SHP77 (cell line): ENCODE data around the gene SPATS2L.

ENCODE experiments used
- DNase-seq, 2 experiments: peaks; one replicate each; lab custom pipeline; 2025; lab: John Stamatoyannopoulos, UW

SPATS2L gene

DNA sequence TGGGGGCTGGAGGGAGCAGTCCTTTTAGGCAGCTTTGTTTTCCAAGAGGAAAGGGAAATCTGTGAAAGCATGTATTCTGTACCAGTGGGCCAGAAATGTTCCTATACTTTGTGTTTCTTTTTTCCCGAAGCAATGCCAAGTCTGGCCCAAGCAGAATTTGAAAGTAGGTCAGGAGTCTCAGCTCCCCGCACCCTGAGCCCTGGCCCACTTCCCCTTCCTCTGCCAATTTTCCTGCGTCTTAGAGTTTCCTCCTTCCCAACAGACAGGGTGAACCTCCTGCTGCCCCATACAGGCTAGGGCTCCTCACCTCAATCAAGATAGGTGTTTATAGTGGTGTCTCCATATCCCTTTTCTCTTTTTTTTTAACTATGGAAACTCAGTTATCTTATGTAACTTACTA lies 138.0 kb downstream of the SPATS2L start:
- DNase-seq = no peak

- no peak for DNase-seq
Observed at GRCh38 chr2:200445284-200445683, 138.8 kb downstream of the SPATS2L start.

- DNase-seq = no peak
Observed at GRCh38 chr2:200446612-200447011, 140.1 kb downstream of the SPATS2L start.

DNA sequence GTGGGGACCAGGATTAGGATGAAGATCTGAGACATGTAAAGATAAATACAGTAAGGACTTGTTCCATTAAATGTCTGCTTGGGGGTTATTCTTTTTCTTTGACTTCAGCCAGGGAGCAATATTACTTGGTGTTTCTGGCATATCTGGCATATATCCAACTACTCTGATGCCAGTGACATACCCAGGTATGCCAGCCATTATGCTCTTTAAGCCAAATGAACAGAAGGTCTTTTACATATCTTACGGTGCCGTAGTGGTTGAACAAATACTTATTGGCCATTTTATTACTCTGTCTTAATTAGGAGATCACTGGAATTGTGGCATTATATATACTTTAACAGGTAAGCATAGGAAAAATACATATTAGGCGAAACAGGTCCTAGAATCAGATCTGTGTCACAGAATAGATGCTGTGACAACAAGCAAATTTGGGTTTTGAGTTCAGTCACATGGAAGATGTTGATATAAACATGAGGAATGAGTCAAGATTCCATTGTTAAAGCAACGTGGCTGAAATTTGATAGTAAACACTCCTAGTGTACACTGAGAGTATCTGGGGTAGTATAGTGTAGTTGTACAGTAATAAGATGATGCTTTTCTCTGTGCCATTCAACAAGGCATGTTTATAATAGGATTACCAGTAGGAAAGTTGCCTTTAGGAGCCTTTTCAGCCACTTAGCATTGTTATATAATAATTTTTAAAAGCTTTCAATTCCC lies 140.8 kb downstream of the SPATS2L start:
- no peak for DNase-seq

DNA sequence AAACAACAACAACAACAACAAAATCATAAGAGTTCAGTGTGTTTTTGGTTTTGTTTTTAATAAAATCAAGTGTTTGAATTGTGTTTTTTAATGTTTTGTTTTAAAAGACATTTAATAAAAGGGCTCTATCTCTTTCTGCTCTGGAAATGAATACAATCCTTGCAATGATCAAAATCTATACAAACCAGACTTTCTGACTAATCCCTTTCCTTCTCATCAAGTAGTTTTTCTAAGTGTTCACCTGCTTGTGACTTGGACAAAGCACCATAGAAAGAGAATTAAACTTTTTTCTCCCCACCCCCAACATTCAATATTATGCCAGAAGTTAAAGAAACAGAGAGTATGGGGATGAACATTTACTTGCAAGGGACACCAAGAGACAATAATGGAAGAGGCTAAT lies 142.0 kb downstream of the SPATS2L start:
- DNase-seq = no peak

GRCh38 chr2:200449149-200449548 lies 142.7 kb downstream of the SPATS2L start:
- DNase-seq = no peak

- DNase-seq = no peak
Observed at GRCh38 chr2:200450288-200450687, 143.8 kb downstream of the SPATS2L start.

- DNase-seq = no peak
Observed at GRCh38 chr2:200451511-200451910, 145.0 kb downstream of the SPATS2L start.

- DNase-seq = no peak
Observed at GRCh38 chr2:200452377-200452776, 145.9 kb downstream of the SPATS2L start.

DNA sequence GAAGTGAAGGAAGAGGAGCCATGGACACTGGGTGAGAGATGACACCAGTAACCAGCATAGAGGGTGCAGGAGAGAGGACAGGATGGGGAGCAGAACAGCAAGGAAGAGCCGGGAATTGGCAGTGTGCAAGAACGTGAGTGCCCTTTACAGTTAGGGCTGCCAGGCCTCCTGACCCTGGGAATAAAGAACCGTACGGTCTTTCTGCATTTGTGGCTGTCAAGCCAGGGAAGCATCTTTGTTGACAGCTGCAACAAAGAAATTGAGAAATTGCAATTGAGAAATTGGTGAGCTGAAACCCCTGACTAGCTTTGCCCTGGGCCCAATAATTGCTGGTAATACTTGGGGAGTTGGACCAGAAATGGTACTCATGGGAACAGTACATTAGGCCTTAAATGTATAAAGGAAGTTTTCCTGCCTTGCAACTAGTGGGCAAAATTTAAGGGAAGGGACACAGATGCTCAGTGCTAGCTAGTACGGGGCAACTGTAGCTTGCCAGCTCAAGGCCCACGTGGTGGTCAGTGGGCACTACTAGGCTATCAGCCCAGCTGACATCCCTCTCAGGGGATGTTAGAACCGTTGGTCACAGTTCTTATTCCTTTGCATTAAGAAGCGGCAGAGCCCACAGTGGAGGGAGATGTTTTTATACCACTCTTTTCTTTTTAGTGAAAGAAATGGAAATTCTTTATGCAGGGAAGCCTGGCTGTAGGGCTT lies 146.8 kb downstream of the SPATS2L start:
- DNase-seq = no peak

GRCh38 chr2:200453853-200454534 lies 147.5 kb downstream of the SPATS2L start:
- DNase-seq = no peak

GRCh38 chr2:200454927-200455801 lies 148.7 kb downstream of the SPATS2L start:
- no peak for DNase-seq

DNA sequence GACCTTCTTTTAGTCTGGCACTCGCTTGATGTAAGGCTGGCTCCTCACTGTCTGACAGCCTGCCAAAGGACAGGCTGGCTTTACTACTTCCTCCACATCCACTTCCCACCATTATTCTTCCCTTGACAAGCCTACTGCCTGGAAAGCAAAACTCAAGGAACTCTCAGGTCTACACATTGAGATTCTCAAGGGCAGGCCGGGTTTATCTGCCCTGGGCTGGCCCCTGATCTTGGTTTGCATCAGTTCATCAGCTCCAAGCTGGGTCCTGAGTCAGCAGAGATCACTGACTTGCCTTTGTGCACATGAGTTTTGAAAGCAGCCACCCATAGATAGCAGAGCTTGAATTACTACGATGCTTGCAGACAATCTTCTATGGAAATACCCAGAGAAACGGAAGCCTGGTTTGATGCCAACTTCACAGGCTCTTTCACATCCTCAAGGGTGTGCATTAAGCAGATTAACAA lies 149.5 kb downstream of the SPATS2L start:
- DNase-seq = no peak

DNA sequence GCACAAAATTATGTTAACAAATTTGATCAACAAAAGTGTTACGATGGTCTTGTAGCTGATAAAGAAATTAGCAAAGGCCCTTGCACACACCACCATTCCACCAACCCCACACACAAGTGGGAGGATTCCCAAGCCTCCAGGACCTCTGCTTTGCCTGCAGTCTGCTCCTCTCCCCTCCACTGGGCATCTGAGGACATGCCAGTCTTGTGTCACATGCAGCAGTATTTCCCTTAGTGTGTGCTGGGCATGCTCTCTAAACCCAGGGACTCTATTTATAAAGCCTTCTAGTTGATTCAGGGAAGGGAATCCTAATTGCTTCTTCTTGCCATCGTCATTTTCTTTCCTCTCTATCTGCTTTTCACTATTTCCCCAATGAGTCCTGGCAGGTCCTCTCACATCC lies 150.1 kb downstream of the SPATS2L start:
- no peak for DNase-seq

DNA sequence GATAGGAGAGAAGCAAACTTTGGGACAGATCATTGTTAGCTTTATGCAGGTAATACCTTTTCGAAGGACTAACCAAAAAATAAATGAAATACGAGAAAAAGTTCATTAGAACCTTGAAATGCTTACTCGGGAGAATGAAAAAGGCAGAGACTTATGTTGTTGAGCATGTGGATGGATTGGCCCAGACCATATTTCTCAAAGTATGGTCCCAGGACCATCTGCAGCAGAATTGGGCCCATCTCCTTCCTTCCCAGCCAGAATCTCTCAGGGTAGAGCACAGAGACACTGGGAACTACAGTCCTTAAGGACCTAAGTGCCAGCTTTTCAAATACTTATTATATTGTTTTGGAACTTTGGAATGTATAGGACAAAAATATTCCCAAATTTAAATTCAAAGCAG lies 152.6 kb downstream of the SPATS2L start:
- DNase-seq = no peak

DNA sequence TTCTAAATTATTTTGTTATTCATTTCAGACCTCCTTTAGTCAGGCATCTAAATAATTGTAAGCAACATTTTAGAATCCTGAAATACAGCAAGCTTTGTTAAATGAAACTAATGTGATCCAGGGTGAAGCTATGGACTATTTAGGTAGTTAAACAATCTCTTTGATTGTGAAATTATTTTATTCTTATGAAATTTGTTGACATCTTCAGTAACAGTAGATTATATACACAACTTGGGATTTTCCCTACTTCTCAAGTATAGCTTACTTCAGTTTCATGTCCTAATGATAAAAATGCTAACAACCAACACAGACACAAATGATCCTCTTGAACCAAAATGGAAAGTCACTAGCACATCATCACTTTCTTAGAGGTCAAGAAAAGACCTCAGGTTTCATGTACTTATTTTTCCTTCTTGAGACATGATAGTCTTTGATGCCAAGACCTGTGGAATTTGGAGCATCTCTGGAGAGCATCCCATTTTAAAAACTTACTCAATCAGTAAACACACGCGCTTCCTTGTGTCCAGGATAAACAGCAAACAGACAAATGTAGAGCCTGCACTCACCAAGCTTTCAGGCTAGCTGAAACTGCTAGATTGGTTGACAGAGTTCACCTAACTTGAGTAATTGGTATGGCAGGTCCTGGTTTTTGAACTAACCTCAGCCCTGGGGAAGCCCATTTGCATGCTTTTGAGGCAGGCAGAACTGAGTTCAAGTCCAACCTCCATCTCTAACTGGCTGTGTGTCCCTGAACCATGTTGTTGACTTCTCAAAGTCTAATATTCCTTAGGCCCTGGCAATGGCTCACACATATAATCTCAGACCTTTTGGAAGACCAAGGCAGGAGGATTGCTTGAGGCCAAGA lies 155.6 kb downstream of the SPATS2L start:
- no peak for DNase-seq

GRCh38 chr2:200463452-200463851 lies 157.0 kb downstream of the SPATS2L start:
- no peak for DNase-seq

DNA sequence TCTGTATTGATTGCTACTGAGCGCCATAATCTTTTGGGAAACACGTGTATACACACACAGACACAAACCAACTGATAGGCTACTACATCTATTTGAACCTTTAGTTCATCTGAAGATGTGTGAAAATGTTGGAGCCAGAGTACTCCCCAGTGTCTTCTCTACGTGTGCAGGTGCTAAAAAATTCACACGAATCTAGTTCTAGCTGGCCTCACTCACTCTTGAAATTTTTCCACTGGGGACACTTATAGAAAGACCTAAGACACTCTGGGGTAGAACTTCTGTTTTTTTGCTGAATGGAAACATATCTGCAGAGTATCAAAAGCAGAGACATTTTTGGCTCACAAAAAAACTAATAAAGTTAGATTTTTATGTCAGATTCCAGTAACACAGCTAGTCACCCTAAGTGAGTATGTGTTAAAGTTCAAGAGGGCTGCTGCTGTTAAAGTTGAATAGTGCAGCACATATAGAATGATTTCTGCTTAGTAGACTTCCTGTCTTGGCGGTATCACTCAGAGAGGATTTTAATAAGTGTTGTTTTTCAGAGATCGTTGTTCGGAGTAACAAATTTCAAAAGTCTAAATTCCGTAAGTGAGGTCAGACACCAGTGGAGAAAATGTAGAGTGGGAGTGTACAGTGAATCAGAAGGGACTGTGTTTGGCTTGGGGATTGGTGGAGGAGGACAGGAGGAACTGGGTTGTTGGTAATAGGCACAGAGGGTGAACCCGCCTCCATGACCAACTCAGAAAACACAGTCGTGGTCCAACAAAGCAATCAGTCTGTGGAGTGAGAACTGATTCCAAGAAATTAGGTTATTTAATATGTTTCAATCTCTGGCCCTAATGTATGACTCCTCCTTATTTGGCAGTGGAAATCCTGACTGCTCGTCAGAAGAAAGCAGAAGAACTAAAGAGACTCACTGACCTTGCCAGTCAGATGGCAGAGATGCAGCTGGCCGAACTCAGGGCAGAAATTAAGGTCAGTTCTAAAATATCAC lies 160.2 kb downstream of the SPATS2L start:
- DNase-seq = no peak

- no peak for DNase-seq
Observed at GRCh38 chr2:200467806-200468681, 161.6 kb downstream of the SPATS2L start.
